K562 (cell line): ENCODE results near the gene SLC2A4. TPM values are rescaled to one million over a fixed set of nuclear protein-coding genes. Genes with fewer than 3 reads are reported as not detected.

Experiments
- E2F3 ChIP-seq: fragments of 250-450 bp; sonication (Bioruptor Pico); IDR thresholded peaks from 2 replicates; pipeline ENCODE4 v1.4.0; 2020; ENCODE audit warnings: mild to moderate bottlenecking
- GATA2 ChIP-seq: sonication (generic); formaldehyde crosslinking; IDR thresholded peaks from 2 replicates; pipeline ENCODE4 v1.4.0; 2020; ENCODE audit warnings: mild to moderate bottlenecking, missing genetic modification reagents
- HSF4 ChIP-seq: fragments of 250-450 bp; sonication (Bioruptor Pico); IDR thresholded peaks from 2 replicates; pipeline ENCODE4 v2.1.2; 2022; ENCODE audit warnings: mild to moderate bottlenecking, moderate library complexity, borderline replicate concordance
- NCOR1 ChIP-seq: fragments of 450-650 bp; IDR thresholded peaks from 2 replicates; pipeline ENCODE4 v1.6.1; 2016; ENCODE audit warnings: mild to moderate bottlenecking, moderate library complexity
- POLR2A ChIP-seq: fragments of 450-650 bp; conservative IDR thresholded peaks from 2 replicates; pipeline ENCODE4 v1.6.1; 2016
- SAFB ChIP-seq: fragments of 200-400 bp; formaldehyde crosslinking; IDR thresholded peaks from 2 replicates; pipeline ENCODE4 v1.6.1; 2017; ENCODE audit warnings: low read depth, low read length, borderline replicate concordance
- SMARCE1 ChIP-seq: fragments of 450-650 bp; IDR thresholded peaks from 2 replicates; pipeline ENCODE4 v1.7.1; 2016; ENCODE audit warnings: mild to moderate bottlenecking
- SRF ChIP-seq, 2 experiments: fragments of 250-450, 450-650 bp in 1 of 2; sonication (Bioruptor Pico) in 1 of 2; sonication (generic) in 1 of 2; formaldehyde crosslinking; IDR thresholded peaks; 2 replicates each; pipeline versions ENCODE4 v1.5.0 to v1.5.1; 2020 to 2022; ENCODE audit warnings: mild to moderate bottlenecking in 1 of 2, missing genetic modification reagents in 1 of 2
- ZNF143 ChIP-seq: sonication (generic); formaldehyde crosslinking; IDR thresholded peaks from 2 replicates; pipeline ENCODE4 v1.9.0; 2022; ENCODE audit warnings: mild to moderate bottlenecking, missing genetic modification reagents
- ZNF75A ChIP-seq: fragments of 450-650 bp; formaldehyde crosslinking; IDR thresholded peaks from 2 replicates; pipeline ENCODE4 v1.4.0; 2020; ENCODE audit warnings: mild to moderate bottlenecking
- polyA plus RNA-seq, 8 experiments: library from polyadenylated mRNA; depleted of rRNA in 4 of 8; stranded (reverse) in 5 of 8; unstranded in 3 of 8; fragments of >200 nt; fragmentation: Nextera tagmentation in 2 of 8; fragmentation: Illumina TruSeq in 1 of 8; extraction: Ambion mirVana in 2 of 8; extraction: Trizol in 1 of 8; gene quantifications; 2 replicates each; pipeline versions ENCODE4 v1.2.1 to v1.2.3, GENCODE V29; 2011 to 2014; ENCODE audit warnings: inconsistent platforms in 1 of 8, missing spikeins in 1 of 8
- total RNA-seq, 7 experiments: library from RNA; depleted of rRNA in 6 of 7; stranded (reverse); fragments of >200 nt in 6 of 7; fragmentation: Illumina TruSeq in 2 of 7; extraction: Trizol in 2 of 7; gene quantifications; 2 replicates each; pipeline versions ENCODE4 v1.2.1 to v1.2.3, GENCODE V29; 2011 to 2021; ENCODE audit warnings: low replicate concordance in 1 of 7
- TF ChIP-seq, protein P1 (sequence below): sonication (generic); formaldehyde crosslinking; IDR thresholded peaks from 2 replicates; pipeline ENCODE4 v1.9.0; 2022; ENCODE audit warnings: mild to moderate bottlenecking, missing genetic modification reagents
- TF ChIP-seq, protein P2 (sequence below): fragments of 450-650 bp; IDR thresholded peaks from 2 replicates; pipeline ENCODE4 v1.6.1; 2016; ENCODE audit warnings: borderline replicate concordance

SLC2A4 gene
- total and polyA plus RNA-seq, 9 of the 15 experiments (the other 6 are each of a cell fraction or from before 2014, with no cell fraction given) = 0.74 to 3.5 (median 1.6) TPM

DNA sequence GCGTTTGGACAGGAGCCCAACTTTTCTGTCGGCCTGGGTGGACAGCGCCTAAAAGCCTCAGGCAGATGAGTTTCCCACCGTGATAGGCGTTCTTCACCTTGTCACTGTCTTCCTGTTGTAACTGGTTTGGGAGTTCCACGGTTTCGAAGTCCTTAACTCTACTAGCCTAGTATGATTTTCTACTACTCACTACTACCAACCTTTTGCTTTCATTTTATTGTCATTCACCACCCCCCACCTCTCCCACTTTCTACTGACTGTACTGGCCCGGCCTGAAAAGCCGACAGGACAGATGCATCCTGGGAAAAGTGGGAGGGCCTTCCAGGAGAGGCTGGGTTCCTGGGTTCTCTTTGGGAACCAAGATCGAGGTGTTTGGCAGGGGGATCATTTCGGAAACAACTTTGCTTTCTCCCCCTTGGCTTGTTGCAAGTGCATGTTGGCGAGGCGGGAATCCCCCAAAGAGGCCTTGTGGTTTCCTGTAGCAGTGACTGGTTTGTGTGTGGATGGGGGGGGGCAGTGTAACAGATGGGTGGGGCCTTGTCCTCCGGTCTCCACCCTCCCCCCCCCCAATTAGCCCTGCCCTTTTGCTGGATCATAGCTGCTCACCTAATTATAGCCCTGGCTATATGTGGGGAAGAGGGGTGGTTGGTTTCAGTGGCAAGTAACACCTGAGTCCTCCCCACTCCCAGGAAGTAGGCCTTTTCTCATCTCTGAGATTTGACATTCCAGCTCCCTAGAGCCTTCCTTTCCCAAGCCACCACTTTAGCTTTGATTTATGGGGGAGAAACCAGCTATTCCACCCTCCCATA is 27.3 kb downstream of the SLC2A4 start (continued):
- TF ChIP-seq HSF4 (no peak), GATA2 (CRISPR knock-in tag) (no peak), ZNF75A (CRISPR knock-in tag) (peak; percentile 76; the same call in 1 of the 2 replicates), ZNF143 (CRISPR knock-in tag) (peak; percentile 72), POLR2A (peak; percentile 92), NCOR1 (0 out of 2 replicates have a peak, but pooled peaks have one; percentile 17), SRF (CRISPR knock-in tag; IDR thresholded peaks at IDR 0.05) (no peak), SAFB (no peak), E2F3 (CRISPR knock-in tag) (no peak), SMARCE1 (0 out of 2 replicates have a peak, but pooled peaks have one; percentile 21)
- TF ChIP-seq, protein P1, sequence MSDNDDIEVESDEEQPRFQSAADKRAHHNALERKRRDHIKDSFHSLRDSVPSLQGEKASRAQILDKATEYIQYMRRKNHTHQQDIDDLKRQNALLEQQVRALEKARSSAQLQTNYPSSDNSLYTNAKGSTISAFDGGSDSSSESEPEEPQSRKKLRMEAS (CRISPR knock-in tag) = no peak
- TF ChIP-seq, protein P2, sequence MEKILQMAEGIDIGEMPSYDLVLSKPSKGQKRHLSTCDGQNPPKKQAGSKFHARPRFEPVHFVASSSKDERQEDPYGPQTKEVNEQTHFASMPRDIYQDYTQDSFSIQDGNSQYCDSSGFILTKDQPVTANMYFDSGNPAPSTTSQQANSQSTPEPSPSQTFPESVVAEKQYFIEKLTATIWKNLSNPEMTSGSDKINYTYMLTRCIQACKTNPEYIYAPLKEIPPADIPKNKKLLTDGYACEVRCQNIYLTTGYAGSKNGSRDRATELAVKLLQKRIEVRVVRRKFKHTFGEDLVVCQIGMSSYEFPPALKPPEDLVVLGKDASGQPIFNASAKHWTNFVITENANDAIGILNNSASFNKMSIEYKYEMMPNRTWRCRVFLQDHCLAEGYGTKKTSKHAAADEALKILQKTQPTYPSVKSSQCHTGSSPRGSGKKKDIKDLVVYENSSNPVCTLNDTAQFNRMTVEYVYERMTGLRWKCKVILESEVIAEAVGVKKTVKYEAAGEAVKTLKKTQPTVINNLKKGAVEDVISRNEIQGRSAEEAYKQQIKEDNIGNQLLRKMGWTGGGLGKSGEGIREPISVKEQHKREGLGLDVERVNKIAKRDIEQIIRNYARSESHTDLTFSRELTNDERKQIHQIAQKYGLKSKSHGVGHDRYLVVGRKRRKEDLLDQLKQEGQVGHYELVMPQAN = peak; percentile 51
- TF ChIP-seq, all 486 proteins: peak for 28
